HG03280 (cell line): ENCODE measurements around the gene SPTAN1.
"Not testable (repeated sequence)": the region's sequence is repeated elsewhere in the genome, so short reads cannot be mapped to it uniquely, and the experiment has no call there.

ENCODE experiments used
- ATAC-seq: cut with Tn5 transposase; IDR thresholded peaks from one replicate; pipeline ENCODE4 v1.9.1; 2021; ENCODE audit warnings: mild to moderate bottlenecking, moderate library complexity; ENCODE audit not compliant: unreplicated experiment

Gene SPTAN1

GRCh38 chr9:128552744-128553440 lies 505 bp downstream of the SPTAN1 start:
- peak; percentile 30 for ATAC-seq

GRCh38 chr9:128553728-128554127 lies 1.3 kb downstream of the SPTAN1 start:
- ATAC-seq: no peak

- ATAC-seq: no peak
Measured at GRCh38 chr9:128554155-128554862, 1.9 kb downstream of the SPTAN1 start.

DNA sequence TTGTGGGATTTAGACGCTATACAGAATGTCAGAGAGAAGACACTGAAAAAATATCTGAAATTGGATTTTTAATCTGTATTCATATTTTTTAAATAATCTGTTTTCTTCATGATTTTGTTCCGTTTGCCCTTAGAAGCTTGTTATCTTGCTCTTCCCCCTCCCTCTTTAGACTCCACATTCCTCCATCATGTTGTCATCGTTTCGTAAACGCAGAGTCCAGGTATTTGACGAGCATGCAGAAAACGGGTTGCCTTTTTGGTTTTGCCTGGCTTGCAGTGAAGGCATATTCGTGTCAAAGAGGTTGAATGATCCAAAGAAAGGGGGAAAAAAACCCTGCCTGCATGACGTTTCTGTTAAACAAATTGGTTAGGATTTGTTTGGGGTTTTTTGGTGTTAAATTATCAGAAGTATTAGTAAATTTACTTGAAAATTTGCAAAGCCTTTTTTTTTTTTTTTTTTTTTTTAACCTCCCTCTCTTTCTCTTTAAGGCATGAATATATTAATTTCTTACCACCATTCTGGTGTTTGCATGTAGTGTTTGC lies 2.9 kb downstream of the SPTAN1 start:
- no peak for ATAC-seq

DNA sequence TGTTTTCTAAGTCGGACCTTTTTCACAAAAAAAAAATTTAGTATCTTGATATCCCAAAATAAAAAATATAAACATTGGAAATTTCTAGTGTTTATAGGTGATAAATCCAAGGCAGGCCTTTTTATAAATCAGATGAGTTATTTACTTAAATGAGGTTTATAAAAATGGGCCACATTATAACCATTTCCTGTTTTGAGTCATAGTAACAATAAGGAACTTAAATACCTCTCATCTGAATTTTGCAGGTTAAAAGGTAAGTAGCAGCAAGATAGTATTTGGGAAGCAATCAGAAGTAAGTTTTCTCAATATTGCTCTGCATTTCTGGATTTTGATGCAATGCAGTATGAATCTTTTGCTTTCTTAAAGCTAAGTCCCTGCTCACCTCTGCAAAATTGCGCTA lies 3.9 kb downstream of the SPTAN1 start:
- ATAC-seq: no peak

- ATAC-seq: no peak
Measured at GRCh38 chr9:128556926-128557634, 4.7 kb downstream of the SPTAN1 start.

DNA sequence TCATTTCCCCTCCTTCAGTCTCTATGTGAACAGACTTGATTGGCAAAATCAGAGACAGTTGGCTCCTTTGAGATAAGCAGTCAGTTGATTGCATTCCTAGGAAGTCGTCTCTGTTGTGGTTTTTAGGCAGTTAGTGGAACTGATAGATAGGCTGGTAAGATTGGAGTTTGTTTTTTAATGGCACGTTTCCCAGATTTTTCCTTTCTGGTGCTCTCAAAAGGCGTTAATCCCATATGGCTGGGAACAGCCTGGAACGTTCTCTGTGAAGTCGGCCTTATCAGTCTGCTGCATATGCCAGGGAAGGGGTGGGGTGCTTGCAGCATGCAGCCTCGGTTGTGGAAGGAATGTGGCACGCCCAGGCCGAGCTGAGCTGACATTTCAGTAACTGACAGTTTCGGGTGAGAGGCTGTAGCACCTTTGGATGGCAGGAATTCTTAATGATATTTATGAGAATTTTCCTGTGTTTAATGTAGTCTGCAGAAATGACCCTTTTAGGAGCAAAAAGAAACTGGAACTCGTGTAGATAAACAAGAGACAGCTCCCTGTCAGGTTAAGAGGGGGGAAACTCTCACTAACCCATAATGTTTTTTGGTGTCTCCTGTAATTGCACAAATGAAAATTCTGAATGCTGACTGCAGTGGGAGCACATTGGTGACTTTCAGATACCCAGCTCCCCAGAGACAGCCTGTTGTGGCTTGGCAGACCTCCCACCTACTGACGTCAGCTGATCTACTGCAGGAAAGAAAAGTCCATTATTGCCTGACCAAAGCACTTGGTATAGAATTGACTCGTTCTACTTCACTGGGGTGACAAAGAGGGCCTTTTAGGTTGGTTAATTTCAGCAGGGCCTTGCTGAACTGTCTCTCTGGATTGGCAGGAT lies 6.3 kb downstream of the SPTAN1 start:
- ATAC-seq: peak; percentile 50

DNA sequence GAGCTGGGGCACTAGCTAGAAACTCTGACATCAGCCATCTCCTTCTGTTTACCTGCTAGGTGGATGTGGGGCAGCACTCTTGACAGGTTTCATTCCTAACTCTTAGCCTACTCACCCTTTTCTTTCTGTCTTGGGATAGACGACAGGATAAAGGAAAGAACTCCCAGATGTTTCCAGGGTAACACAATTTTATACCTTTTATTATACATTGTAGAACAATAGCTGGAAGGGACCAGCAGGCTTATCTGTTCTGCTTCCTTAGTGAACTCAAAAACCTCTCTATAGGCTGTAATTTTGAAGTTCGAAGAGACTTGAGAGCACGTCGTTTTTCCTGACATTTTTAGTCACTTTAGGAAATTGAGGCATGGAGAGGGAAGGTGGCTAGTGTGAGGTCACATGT lies 13.2 kb downstream of the SPTAN1 start:
- no peak for ATAC-seq

DNA sequence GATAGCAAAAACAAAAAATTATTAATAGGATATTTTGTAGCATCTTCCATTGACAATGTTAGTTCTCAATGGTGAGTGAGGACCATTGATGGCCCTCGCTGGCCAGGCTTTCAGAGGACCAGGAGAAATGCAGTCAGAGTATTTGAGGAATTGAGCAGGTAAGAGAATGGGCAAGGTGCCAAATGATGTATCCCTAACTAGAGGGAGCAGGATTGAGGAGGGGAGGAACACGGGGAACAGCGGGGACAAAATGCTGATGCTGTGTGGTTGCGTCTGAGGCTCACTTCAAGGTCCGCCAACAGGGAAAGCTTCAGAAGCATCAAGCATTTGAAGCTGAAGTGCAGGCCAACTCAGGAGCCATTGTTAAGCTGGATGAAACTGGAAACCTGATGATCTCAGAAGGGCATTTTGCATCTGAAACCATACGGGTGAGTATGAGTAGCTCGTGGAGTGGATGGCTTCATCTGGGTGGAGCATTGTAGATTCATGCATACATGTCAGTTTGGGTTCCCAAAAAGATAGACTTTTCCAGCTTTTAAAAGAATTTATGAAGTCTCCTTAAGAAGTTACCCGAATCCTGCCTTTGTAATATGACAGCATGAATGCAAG lies 16.2 kb downstream of the SPTAN1 start:
- ATAC-seq: no peak

- ATAC-seq: no peak
Measured at GRCh38 chr9:128575469-128575868, 23.1 kb downstream of the SPTAN1 start.

- no peak for ATAC-seq
Measured at GRCh38 chr9:128575916-128576315, 23.5 kb downstream of the SPTAN1 start.

DNA sequence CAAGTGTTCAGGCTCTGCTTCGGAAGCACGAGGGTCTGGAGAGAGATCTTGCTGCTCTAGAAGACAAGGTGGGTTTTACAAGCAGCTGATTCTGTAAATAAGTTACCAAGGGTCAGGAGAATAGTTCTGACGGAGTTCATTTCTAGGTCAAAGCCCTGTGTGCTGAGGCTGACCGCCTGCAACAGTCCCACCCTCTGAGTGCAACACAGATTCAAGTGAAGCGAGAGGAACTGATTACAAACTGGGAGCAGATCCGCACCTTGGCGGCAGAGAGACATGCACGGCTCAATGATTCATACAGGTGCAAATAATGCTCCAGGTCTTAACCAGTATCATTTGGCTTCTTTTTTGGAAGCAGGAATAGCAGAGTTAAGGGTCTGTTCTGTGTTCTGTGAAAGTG lies 24.8 kb downstream of the SPTAN1 start:
- ATAC-seq: no peak

DNA sequence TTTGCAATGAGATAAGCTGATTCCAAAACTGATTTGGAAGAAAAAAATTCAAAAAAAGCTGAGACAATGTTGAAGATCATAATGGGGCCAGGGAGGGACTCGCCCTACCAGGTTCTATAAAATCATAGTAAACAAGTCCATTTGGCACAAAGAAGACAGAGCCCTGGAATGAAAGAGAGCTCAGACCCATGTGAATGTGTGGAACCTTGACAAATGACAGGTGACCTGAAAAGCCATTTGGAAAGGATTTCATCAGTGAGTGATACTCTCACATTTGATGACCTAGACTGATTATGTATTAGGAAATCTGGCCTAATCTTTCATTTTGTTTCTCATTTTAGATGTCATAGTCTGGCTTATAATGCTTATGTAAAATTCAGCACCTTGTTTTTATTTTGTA lies 26.8 kb downstream of the SPTAN1 start:
- no peak for ATAC-seq

DNA sequence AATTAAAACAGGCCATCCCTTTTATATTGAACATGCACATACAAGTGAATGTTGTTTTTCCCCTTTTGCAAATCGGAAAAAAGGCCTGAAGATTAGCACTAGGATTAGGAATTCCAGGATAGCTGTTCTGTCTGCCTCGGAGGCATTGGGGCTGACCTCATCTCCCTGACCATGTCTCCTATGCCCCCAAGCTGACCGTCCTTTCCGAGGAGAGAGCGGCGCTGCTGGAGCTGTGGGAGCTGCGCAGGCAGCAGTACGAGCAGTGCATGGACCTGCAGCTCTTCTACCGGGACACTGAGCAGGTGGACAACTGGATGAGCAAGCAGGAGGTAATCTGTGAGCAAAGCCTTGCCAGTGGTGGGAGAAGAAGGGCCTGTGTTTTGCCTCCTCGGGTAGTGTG lies 28.3 kb downstream of the SPTAN1 start:
- ATAC-seq: no peak

DNA sequence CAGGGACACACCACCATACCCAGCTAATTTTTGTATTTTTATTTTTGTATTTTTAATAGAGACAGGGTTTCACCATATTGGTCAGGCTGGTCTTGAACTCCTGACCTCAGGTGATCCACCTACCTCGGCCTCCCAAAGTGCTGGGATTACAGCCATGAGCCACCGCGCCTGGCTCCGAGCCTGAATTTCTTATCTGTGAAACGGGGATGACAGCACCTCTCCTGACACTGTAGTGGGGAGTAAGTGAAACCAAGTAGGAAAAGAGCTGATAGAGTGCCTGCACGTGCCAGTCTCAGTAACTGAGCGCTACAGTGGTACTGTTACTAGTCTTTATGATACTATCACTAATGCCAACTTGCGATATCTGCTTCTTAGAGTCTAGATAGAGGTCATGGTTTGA lies 32.8 kb downstream of the SPTAN1 start:
- ATAC-seq: not testable (repeated sequence)

GRCh38 chr9:128586934-128587333 lies 34.5 kb downstream of the SPTAN1 start:
- not testable (repeated sequence) for ATAC-seq

DNA sequence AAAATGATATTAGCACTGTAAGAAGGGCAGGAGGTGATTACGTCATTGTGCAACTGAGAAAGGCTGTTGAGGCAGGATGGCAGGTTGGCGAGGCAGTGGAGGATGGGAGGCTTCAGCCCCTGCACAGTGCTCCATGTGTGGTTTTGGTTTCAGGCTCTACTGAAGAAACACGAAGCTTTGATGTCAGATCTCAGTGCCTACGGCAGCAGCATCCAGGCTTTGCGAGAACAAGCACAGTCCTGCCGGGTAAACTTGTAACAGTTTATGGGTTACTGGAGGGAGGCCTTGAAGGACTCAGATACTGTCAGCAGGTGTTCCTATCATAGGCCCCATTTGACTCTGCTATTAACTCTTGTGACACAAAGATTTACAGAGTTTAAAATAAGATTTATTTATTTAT lies 35.1 kb downstream of the SPTAN1 start:
- no peak for ATAC-seq

DNA sequence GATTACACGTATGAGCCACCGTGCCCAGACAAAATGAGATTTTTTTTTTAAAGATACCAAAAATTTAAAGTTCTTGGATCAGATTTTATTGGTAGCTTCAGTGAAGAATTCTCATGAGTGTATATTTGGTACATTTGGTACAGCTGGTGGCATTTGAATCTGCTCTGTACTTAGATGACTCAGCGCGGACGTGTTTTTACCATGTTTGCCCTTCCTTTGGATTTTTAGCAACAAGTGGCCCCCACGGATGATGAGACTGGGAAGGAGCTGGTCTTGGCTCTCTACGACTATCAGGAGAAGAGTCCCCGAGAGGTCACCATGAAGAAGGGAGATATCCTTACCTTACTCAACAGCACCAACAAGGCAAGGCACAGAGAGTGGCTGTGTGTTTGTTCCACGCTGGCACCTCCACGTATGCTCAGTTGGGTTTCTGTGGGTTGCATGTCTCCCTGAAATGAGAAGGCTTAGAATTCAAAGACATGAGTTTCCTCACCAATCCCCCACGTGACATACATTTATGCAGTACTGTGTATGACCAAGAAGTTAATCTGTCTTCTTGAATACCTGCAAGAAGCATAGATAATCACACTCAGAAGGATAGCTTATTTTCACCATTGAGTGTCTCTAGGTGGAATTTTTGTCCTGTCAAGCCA lies 36.3 kb downstream of the SPTAN1 start:
- no peak for ATAC-seq

- ATAC-seq: no peak
Measured at GRCh38 chr9:128593039-128593438, 40.7 kb downstream of the SPTAN1 start.

- ATAC-seq: no peak
Measured at GRCh38 chr9:128593856-128594255, 41.5 kb downstream of the SPTAN1 start.
